ENCODE results near the gene IER3IP1.
"Not testable (repeated sequence)": the region's sequence is repeated elsewhere in the genome, so short reads cannot be mapped to it uniquely, and the experiment has no call there.

GRCh38 chr18:47182156-47182555 lies 6.0 kb upstream of the IER3IP1 start:
- TF ChIP-seq CTCF (conservative IDR thresholded peaks at IDR 0.05; ENCODE audit: low read length); EZH2phosphoT487 (IDR thresholded peaks at IDR 0.05; ENCODE audit: borderline replicate concordance, low read depth, low read length): not testable (repeated sequence)
